Neural cell (in vitro differentiated cells): Measurements from ENCODE around the gene NBEA.

Source experiments
- EP300 ChIP-seq: fragments of 450-650 bp; conservative IDR thresholded peaks from 2 replicates; pipeline ENCODE4 v1.6.1; 2014; ENCODE audit warnings: antibody characterized with exemption, mild to moderate bottlenecking, moderate library complexity; ENCODE audit not compliant: poor library complexity, severe bottlenecking
- EZH2 ChIP-seq: fragments of 200-600, 300-800 bp; shearing (Covaris generic), sonication (generic); IDR thresholded peaks from 2 replicates; pipeline ENCODE4 v1.6.1; 2014; ENCODE audit warnings: antibody characterized with exemption, low read length, borderline replicate concordance, mild to moderate bottlenecking; ENCODE audit not compliant: insufficient read depth, poor library complexity, severe bottlenecking
- MXI1 ChIP-seq: fragments of 450-650 bp; conservative IDR thresholded peaks from 2 replicates; pipeline ENCODE4 v1.6.1; 2014; ENCODE audit warnings: antibody characterized with exemption, mild to moderate bottlenecking; ENCODE audit not compliant: poor library complexity, severe bottlenecking
- POLR2AphosphoS5 ChIP-seq: IDR thresholded peaks from 2 replicates; pipeline ENCODE4 v1.6.1; 2012
- RAD21 ChIP-seq: fragments of 450-650 bp; conservative IDR thresholded peaks from 2 replicates; pipeline ENCODE4 v1.6.1; 2014; ENCODE audit warnings: antibody characterized with exemption, mild to moderate bottlenecking, moderate library complexity
- SMC3 ChIP-seq: fragments of 450-650 bp; conservative IDR thresholded peaks from 2 replicates; pipeline ENCODE4 v1.6.1; 2014; ENCODE audit warnings: antibody characterized with exemption, mild to moderate bottlenecking, moderate library complexity; ENCODE audit not compliant: poor library complexity
- TAF1 ChIP-seq: IDR thresholded peaks from 2 replicates; pipeline ENCODE4 v1.6.1; 2012; ENCODE audit warnings: low read depth
- TF ChIP-seq, protein P1 (sequence below): fragments of 450-650 bp; IDR thresholded peaks from 2 replicates; pipeline ENCODE4 v1.5.1; 2014; ENCODE audit warnings: antibody characterized with exemption, mild to moderate bottlenecking, moderate library complexity; ENCODE audit not compliant: poor library complexity, severe bottlenecking
- TF ChIP-seq, protein P2 (sequence below): IDR thresholded peaks from 2 replicates; pipeline ENCODE4 v1.6.1; 2012; ENCODE audit warnings: borderline replicate concordance

- no peak for TF ChIP-seq TAF1
- TF ChIP-seq, protein P1, sequence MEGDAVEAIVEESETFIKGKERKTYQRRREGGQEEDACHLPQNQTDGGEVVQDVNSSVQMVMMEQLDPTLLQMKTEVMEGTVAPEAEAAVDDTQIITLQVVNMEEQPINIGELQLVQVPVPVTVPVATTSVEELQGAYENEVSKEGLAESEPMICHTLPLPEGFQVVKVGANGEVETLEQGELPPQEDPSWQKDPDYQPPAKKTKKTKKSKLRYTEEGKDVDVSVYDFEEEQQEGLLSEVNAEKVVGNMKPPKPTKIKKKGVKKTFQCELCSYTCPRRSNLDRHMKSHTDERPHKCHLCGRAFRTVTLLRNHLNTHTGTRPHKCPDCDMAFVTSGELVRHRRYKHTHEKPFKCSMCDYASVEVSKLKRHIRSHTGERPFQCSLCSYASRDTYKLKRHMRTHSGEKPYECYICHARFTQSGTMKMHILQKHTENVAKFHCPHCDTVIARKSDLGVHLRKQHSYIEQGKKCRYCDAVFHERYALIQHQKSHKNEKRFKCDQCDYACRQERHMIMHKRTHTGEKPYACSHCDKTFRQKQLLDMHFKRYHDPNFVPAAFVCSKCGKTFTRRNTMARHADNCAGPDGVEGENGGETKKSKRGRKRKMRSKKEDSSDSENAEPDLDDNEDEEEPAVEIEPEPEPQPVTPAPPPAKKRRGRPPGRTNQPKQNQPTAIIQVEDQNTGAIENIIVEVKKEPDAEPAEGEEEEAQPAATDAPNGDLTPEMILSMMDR = no peak
- no peak for TF ChIP-seq EZH2
- TF ChIP-seq, protein P2, sequence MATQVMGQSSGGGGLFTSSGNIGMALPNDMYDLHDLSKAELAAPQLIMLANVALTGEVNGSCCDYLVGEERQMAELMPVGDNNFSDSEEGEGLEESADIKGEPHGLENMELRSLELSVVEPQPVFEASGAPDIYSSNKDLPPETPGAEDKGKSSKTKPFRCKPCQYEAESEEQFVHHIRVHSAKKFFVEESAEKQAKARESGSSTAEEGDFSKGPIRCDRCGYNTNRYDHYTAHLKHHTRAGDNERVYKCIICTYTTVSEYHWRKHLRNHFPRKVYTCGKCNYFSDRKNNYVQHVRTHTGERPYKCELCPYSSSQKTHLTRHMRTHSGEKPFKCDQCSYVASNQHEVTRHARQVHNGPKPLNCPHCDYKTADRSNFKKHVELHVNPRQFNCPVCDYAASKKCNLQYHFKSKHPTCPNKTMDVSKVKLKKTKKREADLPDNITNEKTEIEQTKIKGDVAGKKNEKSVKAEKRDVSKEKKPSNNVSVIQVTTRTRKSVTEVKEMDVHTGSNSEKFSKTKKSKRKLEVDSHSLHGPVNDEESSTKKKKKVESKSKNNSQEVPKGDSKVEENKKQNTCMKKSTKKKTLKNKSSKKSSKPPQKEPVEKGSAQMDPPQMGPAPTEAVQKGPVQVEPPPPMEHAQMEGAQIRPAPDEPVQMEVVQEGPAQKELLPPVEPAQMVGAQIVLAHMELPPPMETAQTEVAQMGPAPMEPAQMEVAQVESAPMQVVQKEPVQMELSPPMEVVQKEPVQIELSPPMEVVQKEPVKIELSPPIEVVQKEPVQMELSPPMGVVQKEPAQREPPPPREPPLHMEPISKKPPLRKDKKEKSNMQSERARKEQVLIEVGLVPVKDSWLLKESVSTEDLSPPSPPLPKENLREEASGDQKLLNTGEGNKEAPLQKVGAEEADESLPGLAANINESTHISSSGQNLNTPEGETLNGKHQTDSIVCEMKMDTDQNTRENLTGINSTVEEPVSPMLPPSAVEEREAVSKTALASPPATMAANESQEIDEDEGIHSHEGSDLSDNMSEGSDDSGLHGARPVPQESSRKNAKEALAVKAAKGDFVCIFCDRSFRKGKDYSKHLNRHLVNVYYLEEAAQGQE = no peak
- TF ChIP-seq POLR2AphosphoS5 = no peak
- no peak for TF ChIP-seq MXI1
- no peak for TF ChIP-seq EP300
- TF ChIP-seq SMC3 = no peak
- no peak for TF ChIP-seq RAD21
These were observed 556.2 kb downstream of the NBEA start for GRCh38 chr13:35498231-35498630.
